HepG2 (cell line): Measurements from ENCODE around the gene ST6GALNAC4. TPM values are rescaled to one million over a fixed set of nuclear protein-coding genes. Genes with fewer than 3 reads are reported as not detected.

Source experiments
- ATAC-seq: fragments of 200-7000 bp; cut with Tn5 transposase; 3 replicates; pipeline ENCODE4 v1.9.1; 2020; ENCODE audit warnings: mild to moderate bottlenecking, moderate library complexity
- BruUV-seq: library from RNA; stranded (reverse); fragments of 400-500 nt; replicated peaks from 2 replicates; lab custom pipeline; 2021; lab: Mats Ljungman, UMichigan
- CTCF ChIA-PET: fragments of 300-600 bp; formaldehyde crosslinking; extraction: SDS; loops from one replicate; lab custom pipeline; 2021; ENCODE audit warnings: low total read pairs, inconsistent platforms, low intra/inter-chr PET ratio; lab: Yijun Ruan, JAX
- POLR2A ChIA-PET: fragments of 350-600 bp; sonication (Branson Sonifier 250); formaldehyde crosslinking; loops from one replicate; lab custom pipeline; 2020; ENCODE audit warnings: antibody characterized with exemption, inconsistent platforms; lab: Yijun Ruan, JAX
- DNase-seq: peaks from one replicate; pipeline ENCODE4 v3.0.0-alpha.2; 2015; ENCODE audit warnings: low spot score
- FAIRE-seq: peaks from 3 replicates; lab custom pipeline; 2011; peaks lifted over from hg19 to GRCh38; lab: Jason Lieb, UNC
- H2AFZ ChIP-seq: one replicate; pipeline ENCODE4 v1.6.1; 2011; ENCODE audit warnings: low read length, inconsistent platforms
- H3K27ac ChIP-seq: fragments of 300-600 bp; 3 replicates; pipeline ENCODE4 v1.8.0; 2011; ENCODE audit warnings: mixed run types, mild to moderate bottlenecking, mixed read lengths, low read length, inconsistent platforms; ENCODE audit not compliant: insufficient read depth; ENCODE audit errors: extremely low read length
- H3K27me3 ChIP-seq, 2 experiments: fragments of 200-600 bp in 1 of 2; 2 replicates in 1 of 2; 3 replicates in 1 of 2; pipeline versions ENCODE4 v1.6.0 to v1.8.0; 2011; ENCODE audit warnings: low read length in 2 of 2, mild to moderate bottlenecking in 2 of 2, moderate library complexity in 2 of 2, inconsistent platforms in 1 of 2; ENCODE audit not compliant: insufficient read depth in 2 of 2, control insufficient read depth in 1 of 2
- H3K36me3 ChIP-seq, 2 experiments: fragments of 200-600 bp in 1 of 2; replicated peaks in 1 of 2; 2 replicates in 1 of 2; 3 replicates in 1 of 2; pipeline versions ENCODE4 v1.5.1 to v1.8.0; 2011; ENCODE audit warnings: low read length in 2 of 2, inconsistent platforms in 1 of 2; ENCODE audit not compliant: insufficient read depth in 2 of 2, control insufficient read depth in 1 of 2
- H3K4me1 ChIP-seq: 2 replicates; pipeline ENCODE4 v1.5.1; 2012; ENCODE audit warnings: low read length, inconsistent platforms; ENCODE audit not compliant: insufficient read depth
- H3K4me2 ChIP-seq: 2 replicates; pipeline ENCODE4 v1.6.0; 2011; ENCODE audit warnings: low read depth, low read length, inconsistent platforms
- H3K4me3 ChIP-seq, 3 experiments: fragments of 200-600 bp in 1 of 3; sonication (generic), shearing (Covaris generic) in 1 of 3; replicated peaks in 1 of 3; 2 replicates each; pipeline ENCODE4 v1.5.1; 2011 to 2016; ENCODE audit warnings: low read length in 3 of 3, inconsistent platforms in 2 of 3, low read depth in 2 of 3, mild to moderate bottlenecking in 2 of 3, control low read depth in 1 of 3, mixed read lengths in 1 of 3; ENCODE audit not compliant: insufficient read depth in 1 of 3
- H3K79me2 ChIP-seq: one replicate; pipeline ENCODE4 v1.6.1; 2011; ENCODE audit warnings: low read length, inconsistent platforms; ENCODE audit not compliant: insufficient read depth
- H3K9ac ChIP-seq: 2 replicates; pipeline ENCODE4 v1.6.0; 2011; ENCODE audit warnings: mild to moderate bottlenecking, low read depth, low read length, inconsistent platforms; ENCODE audit not compliant: insufficient read depth
- H3K9me3 ChIP-seq: 2 replicates; pipeline ENCODE4 v1.5.1; 2012; ENCODE audit warnings: mild to moderate bottlenecking, low read length
- H4K20me1 ChIP-seq: 2 replicates; pipeline ENCODE4 v1.6.0; 2011; ENCODE audit warnings: inconsistent platforms, mild to moderate bottlenecking, low read length, moderate library complexity; ENCODE audit not compliant: insufficient read depth
- BRCA1 ChIP-seq: sonication (generic); formaldehyde crosslinking; IDR thresholded peaks from 2 replicates; pipeline ENCODE4 v1.4.0; 2020; ENCODE audit warnings: missing genetic modification reagents
- CBX1 ChIP-seq: IDR thresholded peaks from one replicate; pipeline ENCODE4 v1.6.1; 2016; ENCODE audit warnings: antibody characterized with exemption, low read depth
- HNRNPK ChIP-seq: fragments of 200-400 bp; formaldehyde crosslinking; IDR thresholded peaks from 2 replicates; pipeline ENCODE4 v1.6.1; 2018; ENCODE audit warnings: low read length, low read depth, moderate library complexity, mild to moderate bottlenecking; ENCODE audit not compliant: poor library complexity, severe bottlenecking
- PLRG1 ChIP-seq: fragments of 450-650 bp; conservative IDR thresholded peaks from 2 replicates; pipeline ENCODE4 v1.6.1; 2016
- SRSF9 ChIP-seq: fragments of 200-400 bp; formaldehyde crosslinking; IDR thresholded peaks from 2 replicates; pipeline ENCODE4 v1.6.1; 2018; ENCODE audit warnings: borderline replicate concordance, mild to moderate bottlenecking, low read depth, low read length; ENCODE audit not compliant: insufficient read depth, poor library complexity, severe bottlenecking
- TBL1XR1 ChIP-seq: fragments of 150-350 bp; IDR thresholded peaks from 2 replicates; pipeline ENCODE4 v1.6.1; 2014; ENCODE audit warnings: borderline replicate concordance, low read length; ENCODE audit not compliant: partially characterized antibody
- ZBTB3 ChIP-seq: sonication (generic); formaldehyde crosslinking; IDR thresholded peaks from 2 replicates; pipeline ENCODE4 v1.4.0; 2020; ENCODE audit warnings: low read depth, mild to moderate bottlenecking, moderate library complexity, missing genetic modification reagents, borderline replicate concordance
- ZFP90 ChIP-seq: sonication (generic); formaldehyde crosslinking; IDR thresholded peaks from 2 replicates; pipeline ENCODE4 v1.8.0; 2022; ENCODE audit warnings: missing genetic modification reagents, mild to moderate bottlenecking, inconsistent platforms, borderline replicate concordance
- ZNF136 ChIP-seq: sonication (generic); formaldehyde crosslinking; IDR thresholded peaks from 2 replicates; pipeline ENCODE4 v1.8.1; 2022; ENCODE audit warnings: low read depth, mild to moderate bottlenecking, moderate library complexity, missing genetic modification reagents
- ZNF24 ChIP-seq: fragments of 450-650 bp; IDR thresholded peaks from 2 replicates; pipeline ENCODE4 v1.6.1; 2017; ENCODE audit warnings: antibody characterized with exemption, mild to moderate bottlenecking
- ZNF296 ChIP-seq: sonication (generic); formaldehyde crosslinking; conservative IDR thresholded peaks from 2 replicates; pipeline ENCODE4 v1.5.0; 2020; ENCODE audit warnings: mild to moderate bottlenecking, missing genetic modification reagents
- ZNF432 ChIP-seq: sonication (generic); formaldehyde crosslinking; IDR thresholded peaks from 2 replicates; pipeline ENCODE4 v1.5.0; 2020; ENCODE audit warnings: missing genetic modification reagents, mild to moderate bottlenecking, borderline replicate concordance
- ZNF564 ChIP-seq: sonication (generic); formaldehyde crosslinking; IDR thresholded peaks from 2 replicates; pipeline ENCODE4 v1.8.1; 2023; ENCODE audit warnings: mild to moderate bottlenecking, missing genetic modification reagents
- ZNF570 ChIP-seq: sonication (generic); formaldehyde crosslinking; IDR thresholded peaks from 2 replicates; pipeline ENCODE4 v1.4.0; 2020; ENCODE audit warnings: mild to moderate bottlenecking, missing genetic modification reagents, borderline replicate concordance
- ZNF724P ChIP-seq: sonication (generic); formaldehyde crosslinking; IDR thresholded peaks from 2 replicates; pipeline ENCODE4 v1.8.0; 2022; ENCODE audit warnings: missing genetic modification reagents, borderline replicate concordance
- ZNF790 ChIP-seq: sonication (generic); formaldehyde crosslinking; IDR thresholded peaks from 2 replicates; pipeline ENCODE4 v1.8.0; 2022; ENCODE audit warnings: missing genetic modification reagents, mild to moderate bottlenecking, borderline replicate concordance
- WGBS: methylation state at CpG from one replicate; pipeline ENCODE4 v1.1.6; 2017; ENCODE audit warnings: low lambda C conversion rate; 5-methylcytosine and 5-hydroxymethylcytosine counted together
- in situ Hi-C: cut with HindIII; loops from 2 replicates; pipeline ENCODE4 v1.10.0; 2017; ENCODE audit warnings: low pct_unique_long_range_greater_than_20kb; ENCODE audit not compliant: extremely low pct_ligation_motif_present
- intact Hi-C: fragments of 100-400 bp; cut with micrococcal nuclease; formaldehyde crosslinking; loops from one replicate; pipeline ENCODE4 v1.10.0; 2022; ENCODE audit not compliant: unreplicated experiment
- polyA plus RNA-seq, 8 experiments: library from polyadenylated mRNA; depleted of rRNA in 3 of 8; stranded (reverse) in 7 of 8; unstranded in 1 of 8; fragments of >200 nt; fragmentation: Illumina TruSeq in 4 of 8; extraction: Trizol in 4 of 8; gene quantifications; 2 replicates each; pipeline versions ENCODE4 v1.2.1 to v1.2.3, GENCODE V29; 2011 to 2016; ENCODE audit warnings: low read depth in 4 of 8, missing spikeins in 1 of 8, mixed read lengths in 1 of 8; ENCODE audit not compliant: insufficient read depth in 1 of 8
- total RNA-seq, 5 experiments: library from RNA; depleted of rRNA; stranded (reverse); fragments of >200 nt; fragmentation: Illumina TruSeq; extraction: Trizol; gene quantifications; 2 replicates each; pipeline ENCODE4 v1.2.3, GENCODE V29; 2016; ENCODE audit warnings: low read depth in 1 of 5
- TF ChIP-seq, protein P1 (sequence below): sonication (generic); formaldehyde crosslinking; IDR thresholded peaks from 2 replicates; pipeline ENCODE4 v1.4.0; 2020; ENCODE audit warnings: missing genetic modification reagents, borderline replicate concordance
- TF ChIP-seq, protein P2 (sequence below): sonication (generic); formaldehyde crosslinking; IDR thresholded peaks from 2 replicates; pipeline ENCODE4 v1.5.0; 2020; ENCODE audit warnings: mild to moderate bottlenecking, low read depth, missing genetic modification reagents, borderline replicate concordance
- TF ChIP-seq, protein P3 (sequence below): sonication (generic); formaldehyde crosslinking; IDR thresholded peaks from 2 replicates; pipeline ENCODE4 v1.4.0; 2020; ENCODE audit warnings: missing genetic modification reagents, mild to moderate bottlenecking, borderline replicate concordance

Gene ST6GALNAC4
- total and polyA plus RNA-seq, 2 of the 13 experiments (the other 11 are each of a cell fraction or from before 2014, with no cell fraction given): 18.8 to 27.7 TPM

DNA sequence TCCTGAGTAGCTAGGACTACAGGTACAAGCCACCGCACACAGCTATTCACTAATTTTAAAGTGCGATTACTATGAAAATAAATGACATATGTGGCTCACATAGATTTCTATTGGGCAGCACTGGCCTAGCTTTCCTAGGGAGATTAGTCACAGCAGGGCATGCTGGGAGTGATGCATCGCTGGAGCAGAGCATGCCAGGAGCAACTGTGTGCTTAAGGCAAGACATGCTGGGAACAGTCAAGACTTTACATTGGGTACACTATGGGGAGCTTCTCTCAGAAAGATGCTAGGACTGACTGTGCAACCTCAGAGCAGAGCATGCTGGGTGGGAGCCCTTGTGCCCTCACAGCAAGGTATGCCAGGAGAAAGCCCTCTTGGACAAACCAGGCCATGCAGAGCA, 26.8 kb downstream of the ST6GALNAC4 start:
- no peak for FAIRE-seq
- no peak overlapping the region for H3K4me2 ChIP-seq
- no peak for ATAC-seq
- WGBS: 93% methylated on average over 2 of the region's 3 CpGs
- no peaks in the 10 kb centered on the region for H3K27me3 ChIP-seq
- H3K4me1 ChIP-seq: no peaks in the 10 kb centered on the region
- H3K36me3 ChIP-seq: peaks cover 35 to 63% of the 10 kb centered on the region in 2 experiments
- no peak overlapping the region for H3K4me3 ChIP-seq
- H3K79me2 ChIP-seq: peaks cover 2% of the 10 kb centered on the region
- DNase-seq: no peak
- H3K9ac ChIP-seq: no peak overlapping the region
- CTCF ChIA-PET: no interaction called here
- in situ Hi-C loops: no loop called here
- intact Hi-C loops: no loop called here
- BruUV-seq: no TSS peak
- no peaks in the 10 kb centered on the region for H4K20me1 ChIP-seq
- TF ChIP-seq, protein P1, sequence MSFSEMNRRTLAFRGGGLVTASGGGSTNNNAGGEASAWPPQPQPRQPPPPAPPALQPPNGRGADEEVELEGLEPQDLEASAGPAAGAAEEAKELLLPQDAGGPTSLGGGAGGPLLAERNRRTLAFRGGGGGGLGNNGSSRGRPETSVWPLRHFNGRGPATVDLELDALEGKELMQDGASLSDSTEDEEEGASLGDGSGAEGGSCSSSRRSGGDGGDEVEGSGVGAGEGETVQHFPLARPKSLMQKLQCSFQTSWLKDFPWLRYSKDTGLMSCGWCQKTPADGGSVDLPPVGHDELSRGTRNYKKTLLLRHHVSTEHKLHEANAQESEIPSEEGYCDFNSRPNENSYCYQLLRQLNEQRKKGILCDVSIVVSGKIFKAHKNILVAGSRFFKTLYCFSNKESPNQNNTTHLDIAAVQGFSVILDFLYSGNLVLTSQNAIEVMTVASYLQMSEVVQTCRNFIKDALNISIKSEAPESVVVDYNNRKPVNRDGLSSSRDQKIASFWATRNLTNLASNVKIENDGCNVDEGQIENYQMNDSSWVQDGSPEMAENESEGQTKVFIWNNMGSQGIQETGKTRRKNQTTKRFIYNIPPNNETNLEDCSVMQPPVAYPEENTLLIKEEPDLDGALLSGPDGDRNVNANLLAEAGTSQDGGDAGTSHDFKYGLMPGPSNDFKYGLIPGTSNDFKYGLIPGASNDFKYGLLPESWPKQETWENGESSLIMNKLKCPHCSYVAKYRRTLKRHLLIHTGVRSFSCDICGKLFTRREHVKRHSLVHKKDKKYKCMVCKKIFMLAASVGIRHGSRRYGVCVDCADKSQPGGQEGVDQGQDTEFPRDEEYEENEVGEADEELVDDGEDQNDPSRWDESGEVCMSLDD (CRISPR knock-in tag): no peak
- TF ChIP-seq, protein P2, sequence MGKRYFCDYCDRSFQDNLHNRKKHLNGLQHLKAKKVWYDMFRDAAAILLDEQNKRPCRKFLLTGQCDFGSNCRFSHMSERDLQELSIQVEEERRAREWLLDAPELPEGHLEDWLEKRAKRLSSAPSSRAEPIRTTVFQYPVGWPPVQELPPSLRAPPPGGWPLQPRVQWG: no peak
- no peak for TF ChIP-seq SRSF9
- TF ChIP-seq ZNF24: no peak
- TF ChIP-seq, protein P3, sequence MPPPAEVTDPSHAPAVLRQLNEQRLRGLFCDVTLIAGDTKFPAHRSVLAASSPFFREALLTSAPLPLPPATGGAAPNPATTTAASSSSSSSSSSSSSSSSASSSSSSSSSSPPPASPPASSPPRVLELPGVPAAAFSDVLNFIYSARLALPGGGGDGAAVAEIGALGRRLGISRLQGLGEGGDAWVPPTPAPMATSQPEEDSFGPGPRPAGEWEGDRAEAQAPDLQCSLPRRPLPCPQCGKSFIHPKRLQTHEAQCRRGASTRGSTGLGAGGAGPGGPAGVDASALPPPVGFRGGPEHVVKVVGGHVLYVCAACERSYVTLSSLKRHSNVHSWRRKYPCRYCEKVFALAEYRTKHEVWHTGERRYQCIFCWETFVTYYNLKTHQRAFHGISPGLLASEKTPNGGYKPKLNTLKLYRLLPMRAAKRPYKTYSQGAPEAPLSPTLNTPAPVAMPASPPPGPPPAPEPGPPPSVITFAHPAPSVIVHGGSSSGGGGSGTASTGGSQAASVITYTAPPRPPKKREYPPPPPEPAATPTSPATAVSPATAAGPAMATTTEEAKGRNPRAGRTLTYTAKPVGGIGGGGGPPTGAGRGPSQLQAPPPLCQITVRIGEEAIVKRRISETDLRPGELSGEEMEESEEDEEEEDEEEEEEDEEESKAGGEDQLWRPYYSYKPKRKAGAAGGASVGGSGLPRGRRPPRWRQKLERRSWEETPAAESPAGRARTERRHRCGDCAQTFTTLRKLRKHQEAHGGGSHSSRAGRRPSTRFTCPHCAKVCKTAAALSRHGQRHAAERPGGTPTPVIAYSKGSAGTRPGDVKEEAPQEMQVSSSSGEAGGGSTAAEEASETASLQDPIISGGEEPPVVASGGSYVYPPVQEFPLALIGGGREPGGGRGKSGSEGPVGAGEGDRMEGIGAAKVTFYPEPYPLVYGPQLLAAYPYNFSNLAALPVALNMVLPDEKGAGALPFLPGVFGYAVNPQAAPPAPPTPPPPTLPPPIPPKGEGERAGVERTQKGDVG (CRISPR knock-in tag): no peak
- no peak for TF ChIP-seq PLRG1
- TF ChIP-seq HNRNPK: no peak
- no peak for TF ChIP-seq ZNF136 (CRISPR knock-in tag)
- no peak for TF ChIP-seq CBX1
- no peak for TF ChIP-seq ZNF296 (CRISPR knock-in tag)
- no peak for TF ChIP-seq ZNF570 (CRISPR knock-in tag)
- TF ChIP-seq ZNF432 (CRISPR knock-in tag): no peak
- no peak for TF ChIP-seq BRCA1 (CRISPR knock-in tag)
- TF ChIP-seq ZBTB3 (CRISPR knock-in tag): no peak
- no peak for TF ChIP-seq ZFP90 (CRISPR knock-in tag)
- no peak for TF ChIP-seq TBL1XR1
- TF ChIP-seq ZNF724P (CRISPR knock-in tag): no peak
- TF ChIP-seq ZNF790 (CRISPR knock-in tag): no peak
- TF ChIP-seq ZNF564 (CRISPR knock-in tag): no peak
- H2AFZ ChIP-seq: no peak overlapping the region
- peaks cover 17% of the 10 kb centered on the region for H3K9me3 ChIP-seq
- POLR2A ChIA-PET: interaction anchor here (0.9 kb wide), 1 partner anchor 9 kb away, joined by 3 read pairs; no protein-coding TSS in a partner anchor
- H3K27ac ChIP-seq: no peak overlapping the region
